Femur (tissue), 1 donor: ENCODE data around the gene FOXD2.
"Not testable (repeated sequence)": the region's sequence is repeated elsewhere in the genome, so short reads cannot be mapped to it uniquely, and the experiment has no call there.

Source experiments
- DNase-seq: peaks from one replicate; pipeline ENCODE4 v3.0.0-alpha.2; 2017

FOXD2 gene

DNA sequence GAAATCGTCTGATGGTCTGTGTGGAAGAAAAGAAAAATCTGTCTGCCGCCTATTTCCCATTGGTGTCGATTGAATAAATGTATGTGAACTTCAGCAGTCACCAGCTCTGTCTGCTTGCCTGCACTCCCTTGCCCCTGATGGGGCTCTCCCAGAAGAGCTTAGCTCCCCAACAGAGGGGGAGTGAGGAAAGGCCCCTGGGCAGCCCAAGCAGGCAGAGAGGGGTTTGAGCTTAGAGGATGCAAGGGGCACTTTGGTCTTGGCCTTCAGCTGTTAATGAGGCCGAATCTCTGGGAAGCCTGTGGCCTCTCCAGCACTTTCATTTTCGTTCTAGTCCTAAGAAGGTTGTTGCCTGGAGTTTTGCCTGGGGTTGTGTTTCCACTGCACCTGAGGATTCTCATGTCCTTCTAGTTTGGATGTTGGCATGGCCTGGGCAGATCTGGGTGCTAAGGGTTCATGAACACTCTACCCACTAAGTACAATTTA, 2.8 kb downstream of the FOXD2 start:
- no peak for DNase-seq

GRCh38 chr1:47441450-47442106, 3.7 kb downstream of the FOXD2 start:
- DNase-seq: no peak

GRCh38 chr1:47442202-47442601, 4.4 kb downstream of the FOXD2 start:
- DNase-seq: no peak

DNA sequence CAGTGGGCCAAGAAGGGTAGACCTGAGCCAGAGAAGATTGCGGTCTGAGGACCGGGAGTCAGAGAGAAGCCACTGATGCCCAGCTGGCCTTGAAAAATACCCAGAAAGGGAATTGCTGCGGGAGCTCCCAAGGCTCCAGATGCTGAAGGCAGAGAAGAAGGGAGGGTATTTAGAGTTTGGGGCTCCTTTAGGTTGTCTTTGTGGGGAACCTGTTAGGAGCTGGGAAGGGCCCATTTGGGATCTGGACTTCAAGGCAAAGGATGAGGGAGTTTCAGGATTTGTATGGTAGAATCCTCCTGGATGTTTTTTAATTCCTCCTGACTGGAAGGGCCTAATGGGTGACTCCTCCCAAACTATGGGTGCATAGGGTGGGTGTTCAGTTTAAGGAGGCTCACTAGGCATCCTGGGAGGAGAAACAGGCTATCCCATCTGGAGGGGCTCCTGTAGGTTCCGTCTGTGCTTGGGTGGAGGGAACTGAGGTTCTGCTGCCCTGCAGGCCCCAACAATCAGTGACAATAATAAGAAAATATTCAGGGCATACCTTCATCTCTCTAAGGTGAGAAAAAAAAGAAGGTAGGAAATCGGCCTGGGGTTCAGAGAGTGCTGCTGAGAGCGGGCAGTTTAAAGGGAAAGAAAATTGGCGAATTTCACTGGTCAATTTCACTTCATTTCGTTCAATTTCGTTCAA, 5.1 kb downstream of the FOXD2 start:
- no peak for DNase-seq

DNA sequence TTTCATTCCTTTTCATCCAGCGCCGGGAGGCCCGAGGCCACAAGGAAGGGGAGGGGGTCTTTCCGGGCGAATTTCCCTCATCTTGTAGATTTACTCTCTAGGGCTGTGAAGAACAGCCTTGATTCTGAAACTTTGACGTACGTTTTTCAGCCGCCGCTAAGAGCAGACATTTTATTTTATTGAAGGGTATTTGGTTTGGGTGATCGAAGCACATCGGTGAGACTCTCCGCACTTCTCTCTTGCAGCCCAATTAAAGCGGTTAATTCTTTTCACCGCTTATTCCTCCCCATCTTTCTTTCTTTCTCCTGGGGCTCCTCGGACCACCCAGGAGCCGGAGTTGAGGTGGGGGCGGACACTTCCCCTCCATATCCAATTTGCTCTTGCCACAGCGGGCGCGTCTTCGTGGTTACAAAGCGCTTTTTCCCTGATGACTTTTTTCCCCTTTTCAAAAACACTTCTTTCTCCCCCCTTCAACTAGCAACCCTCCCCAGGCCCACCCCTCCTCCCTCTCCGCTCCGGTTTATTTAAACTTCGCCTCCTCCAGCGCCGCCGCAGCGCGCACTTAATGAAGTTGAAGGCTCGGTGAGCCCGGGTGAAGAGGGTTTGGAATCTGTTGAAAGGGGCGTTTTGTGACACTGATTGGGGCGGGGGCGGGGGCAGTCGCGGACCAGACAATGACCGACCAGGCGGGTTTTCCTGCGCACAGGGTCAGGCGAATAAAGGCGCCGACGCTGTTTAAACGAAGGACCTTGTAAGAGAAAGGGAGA, 5.9 kb downstream of the FOXD2 start:
- no peak for DNase-seq

GRCh38 chr1:47444297-47444561, 6.4 kb downstream of the FOXD2 start:
- no peak for DNase-seq

GRCh38 chr1:47444562-47445465, 7.0 kb downstream of the FOXD2 start:
- peak; percentile 58 for DNase-seq

GRCh38 chr1:47445823-47446550, 8.1 kb downstream of the FOXD2 start:
- DNase-seq: no peak

- DNase-seq: no peak
These were observed 10.8 kb downstream of the FOXD2 start for GRCh38 chr1:47448462-47449222.

DNA sequence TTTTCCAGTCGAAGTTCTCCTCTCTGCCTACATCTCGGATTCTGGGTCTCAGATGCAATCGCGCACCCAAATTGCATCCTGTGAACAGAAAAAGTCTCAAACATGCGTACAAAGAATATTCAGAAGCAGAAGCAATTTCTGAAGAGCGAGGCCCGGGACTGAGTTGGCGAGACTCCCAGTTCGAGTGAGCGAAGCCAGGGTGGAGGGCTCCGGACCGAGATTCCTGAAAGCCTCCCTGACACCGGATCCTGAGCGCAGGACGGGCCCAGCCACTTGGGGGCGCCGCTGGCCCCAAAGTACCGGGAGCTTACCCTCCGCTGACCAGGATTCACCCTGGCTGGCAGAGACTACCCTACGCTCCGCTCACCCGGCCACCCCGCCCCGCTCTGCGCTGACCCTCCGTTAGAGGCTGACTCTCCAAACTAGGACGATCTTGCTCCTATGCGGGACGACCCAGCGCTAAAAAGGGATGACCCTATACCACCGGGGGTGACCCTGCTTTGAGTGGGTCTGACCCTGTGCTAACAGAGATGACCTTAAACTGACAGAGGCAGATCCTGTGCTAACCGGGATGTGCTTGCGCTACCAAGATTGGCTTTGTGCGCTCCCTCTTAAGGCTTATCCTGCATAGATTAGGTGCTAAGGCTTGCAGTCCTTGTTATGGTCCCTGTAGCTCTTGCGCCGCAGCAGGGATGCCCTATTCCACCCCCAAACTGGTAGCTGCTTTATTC, 12.1 kb downstream of the FOXD2 start:
- peak; percentile 37 for DNase-seq

- no peak for DNase-seq
These were observed 12.8 kb downstream of the FOXD2 start for GRCh38 chr1:47450606-47451005.

DNA sequence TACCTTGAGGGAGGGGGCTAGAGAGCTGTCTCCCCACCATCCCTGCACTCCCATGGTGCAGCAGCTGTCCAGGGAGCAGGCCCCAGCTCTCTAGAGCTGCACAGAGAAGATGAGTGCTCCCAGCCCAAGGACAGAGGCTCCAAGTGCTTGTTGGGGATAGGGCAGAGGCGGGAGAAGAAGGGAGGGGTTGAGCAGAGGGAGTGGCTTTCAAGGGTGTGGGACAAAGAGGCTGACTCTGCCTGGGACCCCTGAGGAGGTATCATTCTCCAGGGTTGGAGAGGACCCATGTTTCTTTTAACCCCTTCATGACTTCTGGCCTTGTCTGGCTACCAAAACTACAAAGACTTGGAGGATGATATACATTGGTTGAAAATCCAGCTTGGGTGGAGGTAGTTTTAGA, 14.6 kb downstream of the FOXD2 start:
- no peak for DNase-seq

GRCh38 chr1:47453910-47454309, 16.1 kb downstream of the FOXD2 start:
- DNase-seq: not testable (repeated sequence)

GRCh38 chr1:47456250-47456649, 18.4 kb downstream of the FOXD2 start:
- no peak for DNase-seq

GRCh38 chr1:47457547-47457946, 19.7 kb downstream of the FOXD2 start:
- not testable (repeated sequence) for DNase-seq

DNA sequence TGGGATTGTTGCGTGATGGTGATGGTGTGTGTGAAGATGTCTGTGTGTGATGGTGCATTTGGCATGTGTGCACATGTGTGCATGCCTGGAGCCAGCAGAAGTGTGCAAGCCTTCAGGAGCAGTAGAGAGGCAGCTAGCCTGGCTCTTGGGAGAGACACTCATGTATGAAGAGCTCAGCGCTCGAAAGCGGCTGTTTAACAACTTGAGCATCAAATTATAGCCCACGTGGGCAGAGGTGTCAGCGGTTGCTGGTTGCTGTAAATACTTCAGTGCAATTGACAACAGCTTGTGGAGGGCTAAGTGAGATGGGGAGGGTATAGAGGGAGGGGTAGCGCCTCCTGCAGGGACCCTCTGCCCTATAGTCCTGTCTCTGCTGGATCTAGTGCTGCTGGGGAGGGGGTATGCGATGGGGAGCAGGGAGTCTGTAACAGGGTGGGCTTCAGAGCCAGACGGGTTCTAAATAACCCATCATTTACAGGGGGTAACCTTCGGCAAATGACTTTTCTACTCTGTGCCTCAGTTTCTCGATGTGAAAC, 21.5 kb downstream of the FOXD2 start:
- DNase-seq: no peak

DNA sequence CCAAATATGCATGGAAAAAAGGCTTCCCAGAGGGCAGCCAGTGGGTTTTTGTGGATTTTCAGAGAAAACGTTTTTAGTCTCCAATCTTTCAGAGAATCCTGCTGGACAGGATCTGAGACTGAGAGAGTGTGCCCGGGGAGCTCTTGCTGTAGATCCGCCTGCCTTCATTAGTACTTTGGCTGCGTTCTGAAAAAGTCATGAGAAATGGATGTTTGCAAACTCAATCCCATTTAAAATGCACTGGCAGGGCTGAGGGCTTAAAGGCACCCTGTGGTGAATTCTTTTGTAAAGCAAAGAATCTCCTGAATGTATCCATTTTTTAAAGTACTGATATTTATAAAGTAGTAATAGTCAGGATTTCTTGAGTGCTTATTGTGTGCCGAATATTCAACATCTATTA, 22.2 kb downstream of the FOXD2 start:
- no peak for DNase-seq

GRCh38 chr1:47460456-47460855, 22.6 kb downstream of the FOXD2 start:
- DNase-seq: no peak

- DNase-seq: peak; percentile 40
These were observed 27.8 kb downstream of the FOXD2 start for GRCh38 chr1:47465605-47466004.

- DNase-seq: peak; percentile 34
These were observed 31.0 kb downstream of the FOXD2 start for GRCh38 chr1:47468709-47469389.
